NK-92 (cell line): Measurements from ENCODE around the gene ZCCHC24.

Source experiments
- DNase-seq: peaks from one replicate; lab custom pipeline; 2025; ENCODE audit not compliant: unreplicated experiment; lab: John Stamatoyannopoulos, UW

ZCCHC24 gene

GRCh38 chr10:79374312-79375191 lies 70.9 kb downstream of the ZCCHC24 start:
- DNase-seq: no peak

- DNase-seq: no peak
These were observed 72.6 kb downstream of the ZCCHC24 start for GRCh38 chr10:79372871-79373270.

GRCh38 chr10:79367426-79368189 lies 77.8 kb downstream of the ZCCHC24 start:
- no peak for DNase-seq

GRCh38 chr10:79361726-79362397 lies 83.6 kb downstream of the ZCCHC24 start:
- DNase-seq: no peak

GRCh38 chr10:79360499-79361342 lies 84.7 kb downstream of the ZCCHC24 start:
- DNase-seq: no peak

GRCh38 chr10:79359816-79360498 lies 85.5 kb downstream of the ZCCHC24 start:
- no peak for DNase-seq

- DNase-seq: no peak
These were observed 86.6 kb downstream of the ZCCHC24 start for GRCh38 chr10:79358811-79359210.

- no peak for DNase-seq
These were observed 88.2 kb downstream of the ZCCHC24 start for GRCh38 chr10:79357180-79357579.

- DNase-seq: no peak
These were observed 89.3 kb downstream of the ZCCHC24 start for GRCh38 chr10:79356104-79356503.

GRCh38 chr10:79355420-79356017 lies 89.9 kb downstream of the ZCCHC24 start:
- DNase-seq: no peak

- DNase-seq: no peak
These were observed 90.8 kb downstream of the ZCCHC24 start for GRCh38 chr10:79354615-79355014.

GRCh38 chr10:79354141-79354540 lies 91.3 kb downstream of the ZCCHC24 start:
- no peak for DNase-seq

GRCh38 chr10:79353726-79354125 lies 91.7 kb downstream of the ZCCHC24 start:
- no peak for DNase-seq

GRCh38 chr10:79353000-79353406 lies 92.4 kb downstream of the ZCCHC24 start:
- no peak for DNase-seq

GRCh38 chr10:79352035-79352877 lies 93.2 kb downstream of the ZCCHC24 start:
- no peak for DNase-seq

- no peak for DNase-seq
These were observed 94.1 kb downstream of the ZCCHC24 start for GRCh38 chr10:79351332-79351731.

- no peak for DNase-seq
These were observed 94.8 kb downstream of the ZCCHC24 start for GRCh38 chr10:79350407-79351154.

GRCh38 chr10:79349766-79350406 lies 95.5 kb downstream of the ZCCHC24 start:
- no peak for DNase-seq
